Smooth muscle cell (in vitro differentiated cells): ENCODE data around the gene TRMT61A. TPM values are rescaled to one million over a fixed set of nuclear protein-coding genes. Genes with fewer than 3 reads are reported as not detected.

ENCODE experiments used
- DNase-seq: peaks from one replicate; lab custom pipeline; 2025; ENCODE audit not compliant: unreplicated experiment; lab: John Stamatoyannopoulos, UW
- H2AFZ ChIP-seq: fragments of 200-600 bp; sonication (generic); 2 replicates; pipeline ENCODE4 v1.6.0; 2016; ENCODE audit warnings: antibody characterized with exemption, low read depth, mild to moderate bottlenecking
- H3F3A ChIP-seq: fragments of 200-600 bp; sonication (generic); 2 replicates; pipeline ENCODE4 v1.6.0; 2017; ENCODE audit warnings: antibody characterized with exemption, low read depth
- H3K27ac ChIP-seq: fragments of 200-600 bp; sonication (generic); 2 replicates; pipeline ENCODE4 v1.5.1; 2016; ENCODE audit warnings: low read depth, mild to moderate bottlenecking
- H3K27me3 ChIP-seq: fragments of 200-600 bp; sonication (generic); 2 replicates; pipeline ENCODE4 v1.6.1; 2016; ENCODE audit warnings: low read depth, mild to moderate bottlenecking
- H3K36me3 ChIP-seq: fragments of 200-600 bp; sonication (generic); 2 replicates; pipeline ENCODE4 v1.5.1; 2016; ENCODE audit warnings: low read depth
- H3K4me1 ChIP-seq: fragments of 200-600 bp; sonication (generic); 2 replicates; pipeline ENCODE4 v1.5.1; 2016; ENCODE audit warnings: low read depth
- H3K4me2 ChIP-seq: fragments of 200-600 bp; sonication (generic); 2 replicates; pipeline ENCODE4 v1.6.0; 2016; ENCODE audit warnings: mild to moderate bottlenecking
- H3K4me3 ChIP-seq: fragments of 200-600 bp; sonication (generic); 2 replicates; pipeline ENCODE4 v1.5.1; 2016; ENCODE audit warnings: mild to moderate bottlenecking
- H3K79me2 ChIP-seq: fragments of 200-600 bp; sonication (generic); 2 replicates; pipeline ENCODE4 v1.6.0; 2016; ENCODE audit warnings: low read depth, mild to moderate bottlenecking
- H3K9ac ChIP-seq: fragments of 200-600 bp; sonication (generic); 2 replicates; pipeline ENCODE4 v1.6.0; 2016; ENCODE audit warnings: low read depth
- H3K9me3 ChIP-seq: fragments of 200-600 bp; sonication (generic); replicated peaks from 2 replicates; pipeline ENCODE4 v1.5.1; 2016; ENCODE audit warnings: low read depth
- H4K20me1 ChIP-seq: fragments of 200-600 bp; sonication (generic); 2 replicates; pipeline ENCODE4 v1.6.0; 2016; ENCODE audit warnings: low read depth
- WGBS: methylation state at CpG from one replicate; pipeline ENCODE4 v1.1.7; 2016; ENCODE audit warnings: low lambda C conversion rate; 5-methylcytosine and 5-hydroxymethylcytosine counted together
- polyA plus RNA-seq: library from polyadenylated mRNA; unstranded; fragments of >200 nt; fragmentation: Nextera tagmentation; extraction: Ambion mirVana; gene quantifications from 2 replicates; pipeline ENCODE4 v1.2.1, GENCODE V29; 2016
- total RNA-seq: library from RNA; depleted of rRNA; stranded (reverse); fragments of >200 nt; gene quantifications from 2 replicates; pipeline ENCODE4 v1.2.3, GENCODE V29; 2014
- TF ChIP-seq, protein P1 (sequence below): fragments of 200-600 bp; sonication (generic); IDR thresholded peaks from 2 replicates; pipeline ENCODE4 v1.5.1; 2017; ENCODE audit warnings: borderline replicate concordance, mild to moderate bottlenecking, antibody characterized with exemption; ENCODE audit not compliant: insufficient read depth, poor library complexity, severe bottlenecking

The TRMT61A gene
- total and polyA plus RNA-seq, 2 experiments from 2014 or later, result 3.7 to 6.7 TPM

DNA sequence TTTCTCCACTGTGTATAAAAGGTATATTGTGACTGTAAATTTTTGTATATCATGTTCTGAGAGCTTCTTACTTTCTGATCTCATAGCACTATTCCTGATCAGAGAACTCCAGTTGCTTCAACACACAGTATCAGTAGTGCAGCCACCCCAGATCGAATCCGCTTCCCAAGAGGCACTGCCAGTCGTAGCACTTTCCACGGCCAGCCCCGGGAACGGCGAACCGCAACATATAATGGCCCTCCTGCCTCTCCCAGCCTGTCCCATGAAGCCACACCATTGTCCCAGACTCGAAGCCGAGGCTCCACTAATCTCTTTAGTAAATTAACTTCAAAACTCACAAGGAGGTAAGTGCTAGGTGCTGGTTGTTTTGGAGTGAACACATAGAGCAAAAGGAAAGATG, 37.3 kb upstream of the TRMT61A start:
- DNase-seq, result no peak
- Histone ChIP-seq H3K79me2 (no peaks in the 10 kb centered on the region), H3K4me3 (no peak overlapping the region), H3K36me3 (no peaks in the 10 kb centered on the region), H3K27ac (no peak overlapping the region), H2AFZ (no peak overlapping the region), H3K9me3 (no peaks in the 10 kb centered on the region), H3K9ac (no peak overlapping the region), H4K20me1 (peaks cover 17% of the 10 kb centered on the region), H3K4me1 (peaks cover 7% of the 10 kb centered on the region), H3K4me2 (no peak overlapping the region), H3K27me3 (no peaks in the 10 kb centered on the region), H3F3A (no peaks in the 10 kb centered on the region)
- 93% methylated on average over 10 of the region's 10 CpGs for WGBS
- TF ChIP-seq, protein P1, sequence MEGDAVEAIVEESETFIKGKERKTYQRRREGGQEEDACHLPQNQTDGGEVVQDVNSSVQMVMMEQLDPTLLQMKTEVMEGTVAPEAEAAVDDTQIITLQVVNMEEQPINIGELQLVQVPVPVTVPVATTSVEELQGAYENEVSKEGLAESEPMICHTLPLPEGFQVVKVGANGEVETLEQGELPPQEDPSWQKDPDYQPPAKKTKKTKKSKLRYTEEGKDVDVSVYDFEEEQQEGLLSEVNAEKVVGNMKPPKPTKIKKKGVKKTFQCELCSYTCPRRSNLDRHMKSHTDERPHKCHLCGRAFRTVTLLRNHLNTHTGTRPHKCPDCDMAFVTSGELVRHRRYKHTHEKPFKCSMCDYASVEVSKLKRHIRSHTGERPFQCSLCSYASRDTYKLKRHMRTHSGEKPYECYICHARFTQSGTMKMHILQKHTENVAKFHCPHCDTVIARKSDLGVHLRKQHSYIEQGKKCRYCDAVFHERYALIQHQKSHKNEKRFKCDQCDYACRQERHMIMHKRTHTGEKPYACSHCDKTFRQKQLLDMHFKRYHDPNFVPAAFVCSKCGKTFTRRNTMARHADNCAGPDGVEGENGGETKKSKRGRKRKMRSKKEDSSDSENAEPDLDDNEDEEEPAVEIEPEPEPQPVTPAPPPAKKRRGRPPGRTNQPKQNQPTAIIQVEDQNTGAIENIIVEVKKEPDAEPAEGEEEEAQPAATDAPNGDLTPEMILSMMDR, result no peak

DNA sequence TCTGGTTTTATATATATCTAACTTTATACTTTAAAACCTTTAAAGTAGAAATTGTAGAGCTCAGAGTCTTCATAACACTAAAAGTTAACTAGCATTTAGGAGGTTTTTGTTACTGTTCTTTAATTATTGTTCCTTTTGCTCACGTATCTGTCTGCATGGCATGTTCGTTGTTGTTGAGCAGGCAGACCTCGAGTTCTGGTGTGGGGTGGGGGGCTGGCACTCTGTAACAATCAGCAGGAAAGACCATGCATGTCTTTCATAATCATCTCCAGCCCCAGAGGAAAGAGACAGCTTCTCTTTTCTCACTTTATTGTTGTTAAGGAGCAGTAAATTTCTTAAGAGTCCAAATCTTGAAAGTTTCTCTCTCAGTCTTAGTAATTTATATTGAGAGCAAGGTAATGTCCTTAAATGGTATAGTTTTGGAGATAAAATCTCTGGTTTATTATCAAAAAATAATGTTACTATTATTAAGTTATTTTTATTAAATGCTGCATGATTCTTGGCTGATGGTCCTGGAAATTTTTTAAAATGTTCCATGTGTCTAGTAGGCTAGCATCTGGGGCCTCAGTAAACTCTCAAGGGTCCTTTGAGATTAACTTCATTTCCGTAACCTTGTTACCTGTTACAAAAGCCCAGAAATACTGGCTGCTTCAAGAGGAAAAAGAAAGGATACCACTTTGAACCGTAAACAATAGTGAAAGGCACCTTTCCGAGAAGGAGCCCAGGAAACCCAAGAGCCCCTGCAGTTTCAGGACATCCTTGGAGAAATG, 36.7 kb upstream of the TRMT61A start:
- peaks cover 23% of the 10 kb centered on the region for H4K20me1 ChIP-seq
- WGBS, result 96% methylated on average over 6 of the region's 6 CpGs
- H3K27me3 ChIP-seq, result no peaks in the 10 kb centered on the region
- no peak overlapping the region for H3K4me3 ChIP-seq
- peaks cover 7% of the 10 kb centered on the region for H3K4me1 ChIP-seq
- TF ChIP-seq, protein P1, result no peak
- H3F3A ChIP-seq, result peaks cover 3% of the 10 kb centered on the region
- H3K9me3 ChIP-seq, result no peaks in the 10 kb centered on the region
- no peak overlapping the region for H3K27ac ChIP-seq
- no peak for DNase-seq
- no peak overlapping the region for H2AFZ ChIP-seq
- no peak overlapping the region for H3K4me2 ChIP-seq
- H3K36me3 ChIP-seq, result peaks cover 3% of the 10 kb centered on the region
- no peak overlapping the region for H3K9ac ChIP-seq
- H3K79me2 ChIP-seq, result no peaks in the 10 kb centered on the region

DNA sequence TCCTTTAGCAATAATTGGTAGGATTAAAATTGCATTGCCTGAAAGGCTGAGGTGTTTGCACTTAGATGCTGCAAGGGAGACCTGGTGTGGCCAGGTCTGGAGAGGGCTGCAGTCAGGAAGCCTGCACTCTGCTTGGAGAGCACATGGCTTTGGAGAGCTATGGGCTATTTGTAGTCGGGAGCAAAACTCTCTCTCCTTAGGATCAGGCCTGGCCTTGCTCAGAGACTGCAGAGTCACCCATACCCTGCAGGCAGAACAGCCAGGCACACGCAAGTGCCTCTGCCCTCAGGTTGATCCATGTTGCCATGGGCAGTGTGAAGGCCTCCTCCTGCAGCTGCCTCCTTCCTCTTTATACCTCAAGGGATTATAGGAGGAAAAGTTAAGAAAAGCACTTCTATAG, 33.1 kb upstream of the TRMT61A start:
- Histone ChIP-seq H3K4me1 (no peaks in the 10 kb centered on the region), H3K4me3 (no peak overlapping the region), H3K27me3 (no peaks in the 10 kb centered on the region), H2AFZ (no peak overlapping the region), H3K9me3 (no peaks in the 10 kb centered on the region), H4K20me1 (peaks cover 46% of the 10 kb centered on the region), H3F3A (peaks cover 10% of the 10 kb centered on the region), H3K4me2 (no peak overlapping the region), H3K36me3 (peaks cover 8% of the 10 kb centered on the region), H3K9ac (no peak overlapping the region), H3K79me2 (no peaks in the 10 kb centered on the region), H3K27ac (no peak overlapping the region)
- 81% methylated on average over 2 of the region's 2 CpGs for WGBS
- DNase-seq, result no peak
- TF ChIP-seq, protein P1, result no peak

DNA sequence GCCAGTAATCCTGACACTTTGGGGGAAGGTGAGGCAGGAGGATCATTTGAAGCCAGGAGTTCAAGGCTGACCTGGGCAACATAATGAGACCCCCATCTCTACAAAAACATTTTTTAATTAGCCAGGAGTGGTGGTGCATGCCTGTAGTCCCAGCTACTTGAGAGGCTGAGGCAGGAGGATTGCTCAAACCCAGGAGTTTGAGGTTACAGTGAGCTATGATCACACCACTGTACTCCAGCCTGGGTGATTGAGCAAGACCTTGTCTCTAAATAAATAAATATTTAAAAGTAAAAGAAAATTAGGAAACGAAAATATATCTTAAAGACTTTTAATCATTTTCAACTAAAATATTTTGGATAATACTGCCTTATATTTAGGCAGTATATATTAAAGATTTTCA, 32.2 kb upstream of the TRMT61A start:
- Histone ChIP-seq H3K4me3 (no peak overlapping the region), H3K27me3 (no peaks in the 10 kb centered on the region), H3K9me3 (no peaks in the 10 kb centered on the region), H3K79me2 (no peaks in the 10 kb centered on the region), H3K4me1 (no peaks in the 10 kb centered on the region), H3F3A (peaks cover 10% of the 10 kb centered on the region), H4K20me1 (peaks cover 45% of the 10 kb centered on the region), H2AFZ (no peak overlapping the region), H3K9ac (no peak overlapping the region), H3K4me2 (no peak overlapping the region), H3K36me3 (peaks cover 8% of the 10 kb centered on the region), H3K27ac (no peak overlapping the region)
- no peak for DNase-seq
- TF ChIP-seq, protein P1, result no peak
- 0% methylated on average over 1 of the region's 1 CpG for WGBS
